Measurements from ENCODE around the gene GGACT.
"Not testable (repeated sequence)": the region's sequence is repeated elsewhere in the genome, so short reads cannot be mapped to it uniquely, and the experiment has no call there.

GGACT gene

DNA sequence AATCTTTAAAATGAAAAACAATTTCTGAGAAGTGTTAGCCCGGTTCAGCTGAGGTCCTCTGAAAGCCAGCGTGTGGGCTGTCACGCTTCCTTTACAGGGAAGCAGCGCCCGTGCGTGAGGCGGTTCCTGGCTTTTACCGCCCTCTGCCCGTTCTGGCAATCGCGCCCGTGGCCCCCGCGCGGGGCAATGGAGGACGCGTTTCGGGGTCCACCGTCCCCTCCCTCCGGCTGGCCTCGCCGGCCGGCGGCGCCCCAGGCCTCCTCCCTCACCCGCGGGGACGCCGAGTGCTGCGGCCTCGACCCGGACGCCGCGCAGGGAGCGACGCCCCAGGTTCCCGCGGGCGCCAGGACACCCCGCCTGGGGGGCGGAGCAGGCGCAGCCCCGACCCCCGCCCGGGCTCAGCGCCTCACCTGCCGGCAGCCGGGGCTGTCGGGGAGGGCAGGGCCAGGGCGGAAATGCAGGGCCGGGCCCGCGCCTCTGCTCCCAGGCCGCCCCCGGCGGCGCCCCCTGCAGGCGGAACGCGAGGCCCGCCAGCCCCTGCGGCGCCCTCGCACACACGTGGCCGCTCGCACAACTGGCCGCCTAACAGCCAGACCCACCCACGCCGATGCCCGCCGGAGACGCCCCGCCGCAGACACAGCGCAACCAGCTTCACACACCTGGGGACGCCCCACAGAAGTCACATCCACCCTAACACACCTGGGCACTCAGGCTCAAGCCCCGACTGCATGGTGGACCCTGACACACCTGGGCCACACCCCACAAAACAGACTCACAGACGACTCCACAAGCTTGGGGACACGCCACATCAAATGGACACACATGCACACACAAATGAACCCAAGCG is at the start of gene GGACT:
GGACT (minus strand) TSS at position 459 of the 847 bp plus-strand sequence. CDS start 56,198 bp downstream, outside the sequence.
- peak; percentile 87 for DNase-seq

- DNase-seq, result no peak
Observed at GRCh38 chr13:100637796-100638195, 49.2 kb upstream of the GGACT start.

DNA sequence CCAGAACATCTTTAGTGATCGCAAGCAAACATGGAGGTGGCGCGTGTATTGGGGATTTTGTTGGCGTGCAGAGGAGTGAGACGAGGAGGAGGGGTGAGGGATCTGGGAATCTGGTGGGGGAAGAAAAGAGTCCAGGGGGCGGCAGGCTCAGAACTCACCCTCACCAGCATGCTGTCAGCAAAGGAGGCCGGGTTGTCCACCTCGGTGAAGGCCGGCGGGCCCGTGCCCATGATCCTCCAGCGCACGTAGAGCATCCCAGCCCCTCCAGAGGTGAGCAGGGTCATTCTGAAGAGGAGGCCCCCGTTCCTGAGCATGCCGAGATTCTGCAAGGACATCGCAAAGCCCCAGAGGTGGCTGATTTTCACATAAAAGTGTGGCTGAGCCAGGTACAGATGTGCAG is 48.8 kb upstream of the GGACT start:
- DNase-seq, result no peak

- DNase-seq, result no peak
Observed at GRCh38 chr13:100636441-100636840, 47.9 kb upstream of the GGACT start.

DNA sequence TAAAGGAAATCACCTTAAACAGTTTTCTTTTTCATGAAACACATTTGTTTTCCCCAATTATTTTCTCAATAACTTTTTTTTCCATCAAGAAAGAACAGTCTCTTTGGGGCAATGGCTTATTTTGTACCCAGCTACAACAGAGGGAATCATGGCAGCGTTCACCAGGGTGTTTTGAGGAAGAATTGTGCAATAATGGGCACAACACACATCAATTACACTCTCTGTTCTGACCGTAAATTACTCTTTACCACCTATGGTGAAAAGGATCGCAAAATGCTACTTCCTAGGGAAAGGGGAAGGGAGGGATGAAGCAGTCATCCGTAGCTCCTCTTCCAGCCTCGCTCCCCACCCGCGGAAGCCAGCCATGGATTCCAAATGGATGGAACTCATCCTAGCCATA is 47.4 kb upstream of the GGACT start:
- DNase-seq, result no peak

DNA sequence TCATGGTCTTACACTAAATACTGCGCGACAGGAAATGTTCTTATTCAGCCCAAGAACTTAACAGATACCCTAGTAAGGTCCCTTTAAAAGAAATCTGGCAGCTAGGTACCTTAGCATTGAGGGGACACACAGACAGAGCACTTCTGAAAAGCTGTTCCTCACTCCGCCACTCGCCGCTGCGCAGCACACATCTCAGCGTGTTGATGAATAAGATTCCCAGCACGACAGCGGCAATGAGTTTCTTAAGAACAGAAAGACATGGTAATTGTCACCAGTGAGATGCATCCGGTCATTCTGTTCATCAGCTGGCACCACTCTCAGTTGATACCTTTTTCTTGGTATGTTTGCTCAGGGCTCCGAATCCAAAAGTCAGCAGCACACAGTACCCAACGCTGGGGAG is 46.1 kb upstream of the GGACT start:
- no peak for DNase-seq

DNA sequence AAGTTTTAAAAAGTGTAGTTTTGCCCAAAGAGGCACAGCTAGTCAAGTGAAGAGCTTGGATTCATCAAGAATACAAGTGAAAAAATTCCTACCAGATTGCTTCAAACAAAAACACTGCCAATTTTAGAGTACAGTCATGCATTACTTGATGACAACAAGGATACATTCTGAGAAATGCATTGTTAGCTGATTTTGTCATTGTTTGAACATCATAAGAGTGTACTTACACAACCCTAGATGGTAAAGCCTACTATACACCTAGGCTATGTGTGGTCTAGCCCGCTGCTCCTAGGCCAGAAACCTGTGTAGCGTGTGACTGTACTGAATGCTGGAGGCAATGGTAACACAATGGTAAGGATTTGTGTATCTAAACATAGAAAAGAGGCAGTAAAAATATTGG is 44.9 kb upstream of the GGACT start:
- DNase-seq, result no peak

DNA sequence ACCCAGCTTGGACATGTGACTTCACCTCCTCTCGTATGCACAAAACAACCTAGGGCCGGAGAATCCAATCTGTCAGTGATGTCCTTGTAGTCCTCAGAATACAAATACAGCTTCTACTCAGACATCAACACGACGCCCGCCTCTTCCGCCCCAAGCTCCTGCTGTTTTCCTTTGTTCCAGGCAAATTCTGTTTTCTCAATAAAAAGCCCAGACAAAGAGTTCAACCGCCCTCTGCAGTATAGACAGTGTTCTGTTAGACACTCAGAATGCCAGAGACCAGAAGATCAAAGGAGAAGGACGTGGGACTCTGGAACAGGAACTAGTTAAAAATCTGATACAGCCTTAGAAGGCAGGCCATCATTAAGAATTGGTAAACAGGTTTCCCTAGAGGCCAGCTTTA is 42.0 kb upstream of the GGACT start:
- no peak for DNase-seq

DNA sequence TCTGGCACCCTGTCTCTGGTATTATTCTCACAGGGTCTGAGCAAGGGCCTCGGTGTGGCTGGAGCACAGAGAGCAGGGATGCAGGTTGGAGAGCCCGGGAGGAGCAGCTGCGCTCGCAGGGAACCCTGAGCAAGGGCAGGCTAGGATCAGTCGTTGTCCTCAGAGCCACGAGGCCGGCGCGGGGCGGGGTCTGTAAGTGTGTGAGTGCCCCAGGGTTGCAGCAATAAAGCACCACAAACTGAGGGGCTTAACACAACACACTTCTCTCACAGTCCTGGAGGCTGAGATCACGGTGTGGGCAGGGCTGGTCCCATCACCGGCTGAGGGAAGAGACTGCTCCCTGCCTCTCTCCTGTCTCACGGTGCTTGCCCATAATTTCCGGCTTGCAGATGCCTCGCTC is 38.5 kb upstream of the GGACT start:
- DNase-seq, result no peak

DNA sequence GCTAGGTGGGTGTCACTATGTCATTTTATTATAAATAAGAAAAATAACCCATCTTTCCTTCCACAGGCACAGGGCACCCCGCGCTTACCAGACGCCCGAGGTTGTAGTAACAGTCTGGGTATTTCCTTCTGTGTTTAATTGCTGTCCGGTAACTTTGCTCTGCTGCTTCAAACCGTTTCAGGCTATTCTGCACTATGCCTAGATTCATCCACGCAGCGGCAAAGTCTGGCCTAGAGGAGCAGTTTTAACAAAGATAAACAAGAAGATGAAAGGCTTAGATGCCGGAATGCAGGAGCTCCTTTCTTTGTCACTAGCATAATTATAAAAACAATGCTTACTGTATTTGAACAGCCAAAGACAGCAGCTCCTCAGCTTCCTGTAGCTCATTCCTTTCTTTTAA is 36.9 kb upstream of the GGACT start:
- no peak for DNase-seq

DNA sequence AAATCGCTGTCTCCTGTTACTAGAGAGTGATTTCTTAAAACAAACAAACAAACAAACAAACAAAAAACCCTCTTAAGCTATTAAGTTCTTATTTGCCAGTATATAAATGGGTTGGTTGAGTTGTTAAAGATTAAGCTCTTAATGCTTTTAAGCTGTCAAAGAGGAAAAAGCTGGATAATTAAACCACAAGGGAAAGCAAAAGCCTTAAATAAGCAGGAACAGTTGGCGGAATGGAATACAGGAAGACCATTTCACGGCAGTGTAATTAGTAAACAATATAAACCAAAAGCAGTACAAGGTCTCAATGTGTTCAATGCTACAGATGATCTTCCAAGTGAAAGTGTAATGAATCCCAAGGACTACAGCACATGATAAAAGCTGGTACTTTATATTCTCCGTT is 32.2 kb upstream of the GGACT start:
- no peak for DNase-seq

GRCh38 chr13:100619940-100620339 is 31.4 kb upstream of the GGACT start:
- no peak for DNase-seq

GRCh38 chr13:100618897-100619296 is 30.3 kb upstream of the GGACT start:
- DNase-seq, result not testable (repeated sequence)

GRCh38 chr13:100613031-100613430 is 24.4 kb upstream of the GGACT start:
- DNase-seq, result no peak

DNA sequence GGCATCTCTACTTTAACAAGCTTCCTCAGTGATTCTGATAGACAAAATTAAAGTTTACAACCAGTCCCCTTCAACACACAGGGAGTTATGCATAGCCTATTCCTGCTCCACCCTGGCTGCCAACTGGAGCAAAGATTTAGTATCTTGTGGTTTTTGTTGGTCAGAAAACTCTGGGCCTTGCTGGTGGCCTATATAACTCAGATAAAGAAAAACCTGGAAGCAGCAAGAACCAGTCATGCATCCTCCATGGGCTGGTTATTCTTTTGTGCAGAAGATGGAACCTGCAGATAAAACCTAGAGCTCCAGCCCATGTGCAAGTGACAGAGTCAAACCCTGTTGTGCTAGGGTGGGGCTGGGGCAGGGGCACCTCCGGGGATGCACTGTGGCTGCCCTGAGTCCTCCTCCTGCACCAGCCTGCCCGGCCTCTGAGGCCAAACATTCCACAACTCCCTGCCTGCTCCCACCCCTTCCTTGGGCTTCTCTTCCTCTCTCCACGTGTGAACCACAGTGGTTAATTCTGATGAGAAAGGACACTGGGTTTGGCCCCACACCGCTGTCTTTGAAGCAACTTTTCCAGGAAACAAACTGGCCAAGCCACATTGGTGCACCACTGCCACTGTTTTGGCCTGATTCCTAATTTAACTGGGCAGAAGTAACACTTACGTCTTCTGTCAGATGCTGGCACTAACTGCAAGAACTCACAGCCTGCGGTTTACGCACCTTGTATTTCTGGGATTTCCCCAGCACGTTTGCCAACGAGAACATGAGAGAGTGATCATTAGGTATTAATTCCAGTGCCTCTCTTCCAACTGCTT is 23.3 kb upstream of the GGACT start:
- DNase-seq, result no peak

- no peak for DNase-seq
Observed at GRCh38 chr13:100610391-100611347, 22.1 kb upstream of the GGACT start.

- no peak for DNase-seq
Observed at GRCh38 chr13:100608906-100609305, 20.3 kb upstream of the GGACT start.

DNA sequence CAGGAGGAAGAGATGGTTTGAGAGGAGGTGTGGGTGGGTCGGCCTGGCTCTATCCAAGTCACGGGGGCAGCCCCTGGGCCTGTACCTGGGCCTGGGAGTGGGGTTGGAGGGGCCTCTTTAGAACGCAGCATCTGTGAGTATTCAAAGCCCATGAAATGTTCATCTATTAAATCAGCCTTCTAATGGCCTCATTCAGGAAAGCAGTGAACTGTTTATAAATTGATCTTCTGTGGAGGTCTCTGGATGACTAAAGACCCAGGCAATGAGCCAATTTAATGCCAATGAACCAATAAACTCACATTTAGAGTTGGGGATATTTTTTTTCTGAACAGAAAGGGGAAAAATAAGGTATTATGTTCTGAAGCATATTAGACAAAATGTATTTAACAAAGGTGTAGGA is 19.9 kb upstream of the GGACT start:
- DNase-seq, result no peak

GRCh38 chr13:100604918-100605710 is 16.5 kb upstream of the GGACT start:
- no peak for DNase-seq

DNA sequence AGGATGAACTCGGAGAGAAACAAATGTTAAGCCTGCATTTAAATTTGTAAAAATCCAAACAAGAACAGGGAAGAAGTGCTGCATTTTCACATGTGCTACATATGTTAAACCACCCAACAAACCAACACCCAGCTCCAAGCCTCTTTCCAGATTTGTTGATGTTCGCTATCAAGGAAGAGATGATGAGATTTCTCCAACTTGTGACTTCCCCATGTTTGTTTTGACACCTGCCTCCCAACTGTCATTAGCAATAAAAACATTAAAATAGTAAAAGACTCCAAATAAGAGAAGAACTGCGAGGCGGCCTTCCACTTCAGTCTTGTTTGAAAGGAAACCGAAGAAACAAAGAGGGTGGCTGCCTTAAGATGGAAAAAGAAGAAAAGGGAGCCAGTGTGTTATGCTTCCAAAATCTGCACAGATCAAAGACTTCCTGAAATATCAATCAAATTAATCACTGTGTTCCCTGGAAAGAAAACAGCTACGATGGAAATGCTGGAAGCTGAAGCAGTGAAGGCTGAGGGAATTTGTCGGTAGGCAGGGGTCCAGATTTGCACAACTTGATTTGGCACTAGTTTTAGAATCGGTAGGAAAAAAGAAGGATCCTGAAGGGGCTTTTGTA is 14.0 kb upstream of the GGACT start:
- no peak for DNase-seq

- no peak for DNase-seq
Observed at GRCh38 chr13:100601716-100602115, 13.1 kb upstream of the GGACT start.

GRCh38 chr13:100600915-100601314 is 12.3 kb upstream of the GGACT start:
- no peak for DNase-seq
